GM23338 (cell line): Measurements from ENCODE around the gene PGAM5. TPM values are rescaled to one million over a fixed set of nuclear protein-coding genes. Genes with fewer than 3 reads are reported as not detected.

Experiments
- EZH2phosphoT487 ChIP-seq: fragments of 200-600 bp; sonication (generic); IDR thresholded peaks from one replicate; pipeline ENCODE4 v1.8.1; 2018; ENCODE audit warnings: antibody characterized with exemption; ENCODE audit not compliant: unreplicated experiment
- JUNB ChIP-seq: IDR thresholded peaks from one replicate; pipeline ENCODE4 v1.6.1; 2016; ENCODE audit warnings: antibody characterized with exemption; ENCODE audit not compliant: unreplicated experiment
- REST ChIP-seq: IDR thresholded peaks from one replicate; pipeline ENCODE4 v1.6.1; 2018; ENCODE audit warnings: antibody characterized with exemption; ENCODE audit not compliant: unreplicated experiment
- STAT1 ChIP-seq: IDR thresholded peaks from one replicate; pipeline ENCODE4 v1.6.1; 2016; ENCODE audit warnings: antibody characterized with exemption; ENCODE audit not compliant: unreplicated experiment
- polyA plus RNA-seq: library from polyadenylated mRNA; unstranded; fragments of >200 nt; fragmentation: Nextera tagmentation; extraction: Ambion mirVana; gene quantifications from 2 replicates; pipeline ENCODE4 v1.2.1, GENCODE V29; 2016
- total RNA-seq: library from RNA; depleted of rRNA; stranded (reverse); fragments of >200 nt; shearing (Covaris generic); gene quantifications from 2 replicates; pipeline ENCODE4 v1.2.3, GENCODE V29; 2014
- TF ChIP-seq, protein P1 (sequence below): fragments of 250-450 bp; sonication (Bioruptor Pico); IDR thresholded peaks from 2 replicates; pipeline ENCODE4 v1.5.0; 2020; ENCODE audit warnings: mild to moderate bottlenecking, moderate library complexity

Gene PGAM5
- total and polyA plus RNA-seq, 2 experiments from 2014 or later: 31.1 to 108 TPM

DNA sequence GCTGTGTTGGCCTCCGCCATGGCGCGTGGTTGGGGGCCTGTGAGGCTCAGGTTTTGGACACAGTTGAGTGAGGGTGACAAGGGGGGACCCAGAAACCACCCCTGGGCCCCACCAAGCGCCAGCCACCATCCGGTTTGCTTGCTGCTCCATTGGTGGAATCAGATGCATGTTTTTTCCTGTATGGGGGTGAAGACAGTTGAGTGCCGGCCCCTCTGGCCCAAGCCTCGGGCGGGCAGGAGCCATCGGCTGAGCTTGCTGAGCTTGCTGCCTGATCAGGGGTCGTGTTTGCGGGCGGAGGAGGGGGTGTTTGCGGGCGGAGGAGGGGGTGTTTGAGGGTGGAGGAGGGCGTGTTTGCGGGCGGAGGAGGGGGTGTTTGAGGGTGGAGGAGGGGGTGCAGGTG lies 6.4 kb downstream of the PGAM5 start (continued):
- TF ChIP-seq, protein P1, sequence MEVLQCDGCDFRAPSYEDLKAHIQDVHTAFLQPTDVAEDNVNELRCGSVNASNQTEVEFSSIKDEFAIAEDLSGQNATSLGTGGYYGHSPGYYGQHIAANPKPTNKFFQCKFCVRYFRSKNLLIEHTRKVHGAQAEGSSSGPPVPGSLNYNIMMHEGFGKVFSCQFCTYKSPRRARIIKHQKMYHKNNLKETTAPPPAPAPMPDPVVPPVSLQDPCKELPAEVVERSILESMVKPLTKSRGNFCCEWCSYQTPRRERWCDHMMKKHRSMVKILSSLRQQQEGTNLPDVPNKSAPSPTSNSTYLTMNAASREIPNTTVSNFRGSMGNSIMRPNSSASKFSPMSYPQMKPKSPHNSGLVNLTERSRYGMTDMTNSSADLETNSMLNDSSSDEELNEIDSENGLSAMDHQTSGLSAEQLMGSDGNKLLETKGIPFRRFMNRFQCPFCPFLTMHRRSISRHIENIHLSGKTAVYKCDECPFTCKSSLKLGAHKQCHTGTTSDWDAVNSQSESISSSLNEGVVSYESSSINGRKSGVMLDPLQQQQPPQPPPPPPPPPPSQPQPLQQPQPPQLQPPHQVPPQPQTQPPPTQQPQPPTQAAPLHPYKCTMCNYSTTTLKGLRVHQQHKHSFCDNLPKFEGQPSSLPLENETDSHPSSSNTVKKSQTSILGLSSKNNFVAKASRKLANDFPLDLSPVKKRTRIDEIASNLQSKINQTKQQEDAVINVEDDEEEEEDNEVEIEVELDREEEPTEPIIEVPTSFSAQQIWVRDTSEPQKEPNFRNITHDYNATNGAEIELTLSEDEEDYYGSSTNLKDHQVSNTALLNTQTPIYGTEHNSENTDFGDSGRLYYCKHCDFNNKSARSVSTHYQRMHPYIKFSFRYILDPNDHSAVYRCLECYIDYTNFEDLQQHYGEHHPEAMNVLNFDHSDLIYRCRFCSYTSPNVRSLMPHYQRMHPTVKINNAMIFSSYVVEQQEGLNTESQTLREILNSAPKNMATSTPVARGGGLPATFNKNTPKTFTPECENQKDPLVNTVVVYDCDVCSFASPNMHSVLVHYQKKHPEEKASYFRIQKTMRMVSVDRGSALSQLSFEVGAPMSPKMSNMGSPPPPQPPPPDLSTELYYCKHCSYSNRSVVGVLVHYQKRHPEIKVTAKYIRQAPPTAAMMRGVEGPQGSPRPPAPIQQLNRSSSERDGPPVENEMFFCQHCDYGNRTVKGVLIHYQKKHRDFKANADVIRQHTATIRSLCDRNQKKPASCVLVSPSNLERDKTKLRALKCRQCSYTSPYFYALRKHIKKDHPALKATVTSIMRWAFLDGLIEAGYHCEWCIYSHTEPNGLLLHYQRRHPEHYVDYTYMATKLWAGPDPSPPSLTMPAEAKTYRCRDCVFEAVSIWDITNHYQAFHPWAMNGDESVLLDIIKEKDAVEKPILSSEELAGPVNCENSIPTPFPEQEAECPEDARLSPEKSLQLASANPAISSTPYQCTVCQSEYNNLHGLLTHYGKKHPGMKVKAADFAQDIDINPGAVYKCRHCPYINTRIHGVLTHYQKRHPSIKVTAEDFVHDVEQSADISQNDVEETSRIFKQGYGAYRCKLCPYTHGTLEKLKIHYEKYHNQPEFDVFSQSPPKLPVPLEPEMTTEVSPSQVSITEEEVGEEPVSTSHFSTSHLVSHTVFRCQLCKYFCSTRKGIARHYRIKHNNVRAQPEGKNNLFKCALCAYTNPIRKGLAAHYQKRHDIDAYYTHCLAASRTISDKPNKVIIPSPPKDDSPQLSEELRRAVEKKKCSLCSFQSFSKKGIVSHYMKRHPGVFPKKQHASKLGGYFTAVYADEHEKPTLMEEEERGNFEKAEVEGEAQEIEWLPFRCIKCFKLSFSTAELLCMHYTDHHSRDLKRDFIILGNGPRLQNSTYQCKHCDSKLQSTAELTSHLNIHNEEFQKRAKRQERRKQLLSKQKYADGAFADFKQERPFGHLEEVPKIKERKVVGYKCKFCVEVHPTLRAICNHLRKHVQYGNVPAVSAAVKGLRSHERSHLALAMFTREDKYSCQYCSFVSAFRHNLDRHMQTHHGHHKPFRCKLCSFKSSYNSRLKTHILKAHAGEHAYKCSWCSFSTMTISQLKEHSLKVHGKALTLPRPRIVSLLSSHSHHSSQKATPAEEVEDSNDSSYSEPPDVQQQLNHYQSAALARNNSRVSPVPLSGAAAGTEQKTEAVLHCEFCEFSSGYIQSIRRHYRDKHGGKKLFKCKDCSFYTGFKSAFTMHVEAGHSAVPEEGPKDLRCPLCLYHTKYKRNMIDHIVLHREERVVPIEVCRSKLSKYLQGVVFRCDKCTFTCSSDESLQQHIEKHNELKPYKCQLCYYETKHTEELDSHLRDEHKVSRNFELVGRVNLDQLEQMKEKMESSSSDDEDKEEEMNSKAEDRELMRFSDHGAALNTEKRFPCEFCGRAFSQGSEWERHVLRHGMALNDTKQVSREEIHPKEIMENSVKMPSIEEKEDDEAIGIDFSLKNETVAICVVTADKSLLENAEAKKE (CRISPR knock-in tag): no peak
- TF ChIP-seq STAT1: no peak
- TF ChIP-seq JUNB: no peak
- no peak for TF ChIP-seq REST
- no peak for TF ChIP-seq EZH2phosphoT487
